ENCODE data around the gene RAD51B. TPM values are rescaled to one million over a fixed set of nuclear protein-coding genes. Genes with fewer than 3 reads are reported as not detected.

RAD51B gene
- total and polyA plus RNA-seq, 9 donors = 21.6 to 70.1 (median 35.1) TPM

DNA sequence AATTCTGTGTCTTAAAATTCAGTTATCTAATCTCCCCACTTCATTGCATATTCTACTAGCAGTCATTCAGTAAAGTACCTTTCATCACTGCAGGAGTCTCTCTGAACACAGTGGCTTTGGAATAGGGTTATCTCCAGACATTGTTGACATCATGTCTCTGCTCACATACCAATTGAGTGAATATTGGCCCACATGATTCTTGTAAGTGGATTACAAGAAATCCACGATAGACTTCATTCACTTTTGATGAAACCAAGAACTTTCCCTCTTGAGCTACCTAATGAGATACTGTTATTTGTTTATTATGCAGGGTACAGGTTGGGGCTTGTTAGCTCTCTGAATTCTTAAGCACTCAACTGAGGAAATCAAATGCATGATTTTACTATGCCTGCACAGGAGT lies 284.9 kb downstream of the RAD51B start:
- intact Hi-C loops (cut with DNase I) = no loop called here
- no peak for TF ChIP-seq POLR2A (IDR thresholded peaks at IDR 0.05)
- TF ChIP-seq EP300 (IDR thresholded peaks at IDR 0.05) = no peak
- TF ChIP-seq, protein P1, sequence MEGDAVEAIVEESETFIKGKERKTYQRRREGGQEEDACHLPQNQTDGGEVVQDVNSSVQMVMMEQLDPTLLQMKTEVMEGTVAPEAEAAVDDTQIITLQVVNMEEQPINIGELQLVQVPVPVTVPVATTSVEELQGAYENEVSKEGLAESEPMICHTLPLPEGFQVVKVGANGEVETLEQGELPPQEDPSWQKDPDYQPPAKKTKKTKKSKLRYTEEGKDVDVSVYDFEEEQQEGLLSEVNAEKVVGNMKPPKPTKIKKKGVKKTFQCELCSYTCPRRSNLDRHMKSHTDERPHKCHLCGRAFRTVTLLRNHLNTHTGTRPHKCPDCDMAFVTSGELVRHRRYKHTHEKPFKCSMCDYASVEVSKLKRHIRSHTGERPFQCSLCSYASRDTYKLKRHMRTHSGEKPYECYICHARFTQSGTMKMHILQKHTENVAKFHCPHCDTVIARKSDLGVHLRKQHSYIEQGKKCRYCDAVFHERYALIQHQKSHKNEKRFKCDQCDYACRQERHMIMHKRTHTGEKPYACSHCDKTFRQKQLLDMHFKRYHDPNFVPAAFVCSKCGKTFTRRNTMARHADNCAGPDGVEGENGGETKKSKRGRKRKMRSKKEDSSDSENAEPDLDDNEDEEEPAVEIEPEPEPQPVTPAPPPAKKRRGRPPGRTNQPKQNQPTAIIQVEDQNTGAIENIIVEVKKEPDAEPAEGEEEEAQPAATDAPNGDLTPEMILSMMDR (IDR thresholded peaks at IDR 0.05) = no peak
- Histone ChIP-seq H3K4me1 (ENCODE audit: insufficient read depth) (peaks cover 2% of the 10 kb centered on the region), H3K36me3 (no peaks in the 10 kb centered on the region), H3K27ac (no peak overlapping the region), H3K4me3 (no peak overlapping the region), H3K27me3 (no peaks in the 10 kb centered on the region), H3K9me3 (peaks cover 3 to 6% of the 10 kb centered on the region in 2 donors)
- no peak for DNase-seq
- WGBS, 3 donors = 61 to 88% (median 65%) methylated on average over 1 of the region's 1 CpG

DNA sequence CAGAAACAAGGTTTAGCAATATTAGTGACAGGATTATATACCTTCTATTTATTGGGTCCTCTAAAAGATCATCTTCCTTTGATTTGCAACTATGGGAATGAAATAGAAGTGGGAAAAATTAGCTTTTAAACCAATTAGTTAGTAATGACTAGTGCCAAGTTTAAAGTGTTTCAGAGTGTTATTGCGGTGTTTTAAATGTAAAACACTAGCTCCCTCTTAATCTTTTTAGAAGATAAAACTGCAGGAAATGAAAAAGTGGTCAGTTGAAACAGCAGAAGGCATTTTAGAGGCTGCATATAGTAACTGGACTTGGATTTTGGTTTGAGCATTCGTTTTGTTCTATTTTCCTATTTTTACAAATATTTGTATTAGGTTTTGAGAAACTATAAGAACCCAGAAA lies 286.2 kb downstream of the RAD51B start:
- intact Hi-C loops (cut with DNase I) = no loop called here
- WGBS, 3 donors = 12 to 27% (median 23%) methylated on average over 2 of the region's 2 CpGs
- peaks cover 2% of the 10 kb centered on the region for H3K4me1 ChIP-seq (ENCODE audit: insufficient read depth)
- H3K4me3 ChIP-seq = no peak overlapping the region
- no peak for DNase-seq
- TF ChIP-seq EP300 (IDR thresholded peaks at IDR 0.05) (no peak), POLR2A (IDR thresholded peaks at IDR 0.05) (no peak)
- TF ChIP-seq, protein P1 (IDR thresholded peaks at IDR 0.05) = no peak
- H3K27ac ChIP-seq = no peak overlapping the region
- H3K27me3 ChIP-seq = no peaks in the 10 kb centered on the region
- H3K36me3 ChIP-seq = no peaks in the 10 kb centered on the region
- H3K9me3 ChIP-seq = peaks cover 3 to 6% of the 10 kb centered on the region in 2 donors

DNA sequence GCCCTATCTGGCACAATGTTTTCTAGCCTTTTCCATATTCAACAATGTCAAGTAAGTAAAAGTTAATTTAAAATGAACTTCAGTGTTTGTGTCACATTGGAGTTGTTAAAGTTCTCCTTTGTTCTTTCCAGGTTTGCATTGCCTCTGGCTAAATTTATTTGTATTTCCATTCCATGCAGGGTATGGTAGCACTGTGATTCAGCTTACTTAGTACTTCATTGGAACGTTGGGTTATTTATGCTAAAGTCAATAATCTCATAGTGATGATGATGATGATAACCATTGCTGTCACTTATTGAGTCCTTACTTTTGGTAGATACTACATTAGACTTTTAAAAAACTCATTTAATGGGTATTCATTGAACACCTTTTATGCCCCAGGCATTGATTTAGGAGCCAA lies 286.9 kb downstream of the RAD51B start:
- intact Hi-C loops (cut with DNase I) = no loop called here
- H3K4me1 ChIP-seq (ENCODE audit: insufficient read depth) = peaks cover 2% of the 10 kb centered on the region
- H3K27me3 ChIP-seq = no peaks in the 10 kb centered on the region
- WGBS, 3 donors = 77 to 81% (median 80%) methylated on average over 1 of the region's 1 CpG
- H3K27ac ChIP-seq = no peak overlapping the region
- DNase-seq = no peak
- peaks cover 2 to 5% of the 10 kb centered on the region in 2 donors for H3K9me3 ChIP-seq
- no peak for TF ChIP-seq EP300 (IDR thresholded peaks at IDR 0.05)
- no peak for TF ChIP-seq POLR2A (IDR thresholded peaks at IDR 0.05)
- TF ChIP-seq, protein P1 (IDR thresholded peaks at IDR 0.05) = no peak
- no peaks in the 10 kb centered on the region for H3K36me3 ChIP-seq
- H3K4me3 ChIP-seq = no peak overlapping the region

DNA sequence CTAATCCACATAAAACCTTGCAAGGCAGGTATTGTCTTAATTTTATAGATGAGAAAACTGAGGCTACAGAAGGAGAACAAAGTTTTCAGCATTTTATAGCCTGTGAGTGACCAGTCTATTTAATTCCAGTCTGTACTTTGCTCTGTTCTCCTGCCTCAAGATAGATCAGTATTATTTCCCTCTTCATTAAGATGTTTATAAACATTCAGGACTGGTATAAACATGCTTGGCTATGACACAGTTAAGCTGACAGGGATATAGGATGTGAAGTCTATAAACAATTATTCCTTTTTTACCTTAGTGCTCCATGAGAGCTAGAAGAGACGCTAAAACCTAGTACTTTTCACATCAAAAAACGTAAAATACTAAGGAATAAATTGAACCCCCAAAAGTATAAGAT lies 287.3 kb downstream of the RAD51B start:
- DNase-seq = no peak
- intact Hi-C loops (cut with DNase I) = no loop called here
- no peaks in the 10 kb centered on the region for H3K27me3 ChIP-seq
- WGBS, 3 donors = 97 to 99% (median 98%) methylated on average over 2 of the region's 2 CpGs
- no peak overlapping the region for H3K27ac ChIP-seq
- no peak for TF ChIP-seq EP300 (IDR thresholded peaks at IDR 0.05)
- no peak for TF ChIP-seq POLR2A (IDR thresholded peaks at IDR 0.05)
- TF ChIP-seq, protein P1 (IDR thresholded peaks at IDR 0.05) = no peak
- H3K4me1 ChIP-seq (ENCODE audit: insufficient read depth) = peaks cover 3% of the 10 kb centered on the region
- no peaks in the 10 kb centered on the region for H3K36me3 ChIP-seq
- H3K9me3 ChIP-seq = peaks cover 0 to under 1% of the 10 kb centered on the region in 2 donors
- H3K4me3 ChIP-seq = no peak overlapping the region

Data from ovary (tissue), 9 donors.